Measurements from ENCODE around the gene GGT1.
"Not testable (repeated sequence)": the region's sequence is repeated elsewhere in the genome, so short reads cannot be mapped to it uniquely, and the experiment has no call there.

GGT1 gene

DNA sequence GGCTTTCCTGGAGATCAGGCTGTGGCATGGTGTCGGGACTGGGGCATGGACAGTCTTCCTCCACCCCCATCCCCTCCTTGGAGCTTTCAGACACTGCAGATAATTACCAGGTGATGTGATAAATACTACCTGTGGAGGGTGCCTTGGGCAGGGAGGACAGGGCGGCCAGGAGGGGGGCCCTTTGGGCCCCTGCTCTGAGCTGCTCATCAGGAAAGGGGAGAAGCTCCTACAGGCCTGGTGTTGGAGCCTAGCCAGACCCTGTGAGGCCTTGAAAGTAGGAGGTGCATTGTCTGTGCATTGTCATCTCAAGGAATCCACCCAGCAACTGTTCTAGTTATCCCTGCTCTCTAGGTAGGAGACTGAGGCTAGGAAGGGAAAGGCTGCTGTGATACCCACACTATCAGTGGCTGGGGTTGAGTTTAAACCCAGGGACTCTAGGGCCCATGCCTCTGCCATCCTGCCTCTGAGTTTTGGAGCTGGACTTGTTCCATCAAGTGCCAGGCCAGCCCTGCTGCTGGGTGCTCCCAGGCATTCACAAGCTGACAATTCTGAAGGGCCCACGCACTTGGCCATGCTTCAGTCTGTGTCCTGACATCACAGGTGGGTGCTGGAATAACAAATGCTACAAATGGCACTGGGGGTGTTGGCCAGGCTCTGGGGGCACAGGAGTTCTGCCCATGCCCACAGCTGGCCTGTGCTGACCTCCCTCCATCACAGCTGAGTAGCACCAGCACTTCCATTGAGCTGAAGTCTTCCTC is 2.9 kb upstream of the GGT1 start:
- not testable (repeated sequence) for DNase-seq (ENCODE audit: low read depth in 3 of 3)

DNA sequence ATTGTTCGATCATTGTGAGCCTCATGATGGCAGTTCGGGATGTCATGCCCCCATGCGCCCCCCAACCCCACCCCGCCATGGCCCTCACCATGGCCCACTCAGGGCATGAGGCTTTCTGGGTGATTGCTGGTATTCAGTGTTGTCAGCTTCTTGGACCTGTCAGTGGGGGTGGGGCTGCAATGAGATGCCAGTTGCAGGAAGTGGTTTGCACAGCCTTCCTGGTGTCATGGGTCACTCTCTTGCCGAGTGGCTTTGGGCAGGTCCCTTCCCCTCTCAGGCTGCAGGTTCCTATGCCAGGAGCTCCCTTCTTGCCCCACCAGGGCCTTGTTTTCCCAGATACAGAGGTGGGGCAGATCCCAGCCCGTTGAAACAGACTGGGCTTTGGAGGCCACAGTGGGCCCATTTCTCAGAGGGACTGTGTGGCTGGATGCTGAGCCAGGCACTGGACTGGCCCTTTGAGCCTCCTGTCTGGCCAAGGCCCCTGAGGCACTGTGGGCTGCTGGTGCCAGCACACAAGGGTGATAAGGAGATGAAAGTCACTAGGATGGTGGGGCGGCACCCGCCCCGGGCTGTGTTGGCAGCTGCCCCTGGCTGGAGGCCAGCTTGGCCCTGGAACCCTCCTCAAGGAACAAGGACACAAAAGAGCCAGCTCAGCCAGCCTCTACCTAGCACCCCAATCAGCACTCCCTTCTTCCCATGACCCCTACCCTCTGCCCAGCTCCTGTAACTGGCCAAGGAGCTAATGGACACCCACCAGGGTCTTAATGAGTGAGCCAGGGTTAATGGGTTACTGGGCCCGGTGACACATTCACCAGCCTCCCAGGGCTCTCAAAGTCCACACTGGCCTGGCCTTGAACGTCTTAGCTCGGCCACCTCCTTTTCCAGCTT is 1.5 kb upstream of the GGT1 start:
- no peak for DNase-seq (ENCODE audit: low read depth in 3 of 3)

DNA sequence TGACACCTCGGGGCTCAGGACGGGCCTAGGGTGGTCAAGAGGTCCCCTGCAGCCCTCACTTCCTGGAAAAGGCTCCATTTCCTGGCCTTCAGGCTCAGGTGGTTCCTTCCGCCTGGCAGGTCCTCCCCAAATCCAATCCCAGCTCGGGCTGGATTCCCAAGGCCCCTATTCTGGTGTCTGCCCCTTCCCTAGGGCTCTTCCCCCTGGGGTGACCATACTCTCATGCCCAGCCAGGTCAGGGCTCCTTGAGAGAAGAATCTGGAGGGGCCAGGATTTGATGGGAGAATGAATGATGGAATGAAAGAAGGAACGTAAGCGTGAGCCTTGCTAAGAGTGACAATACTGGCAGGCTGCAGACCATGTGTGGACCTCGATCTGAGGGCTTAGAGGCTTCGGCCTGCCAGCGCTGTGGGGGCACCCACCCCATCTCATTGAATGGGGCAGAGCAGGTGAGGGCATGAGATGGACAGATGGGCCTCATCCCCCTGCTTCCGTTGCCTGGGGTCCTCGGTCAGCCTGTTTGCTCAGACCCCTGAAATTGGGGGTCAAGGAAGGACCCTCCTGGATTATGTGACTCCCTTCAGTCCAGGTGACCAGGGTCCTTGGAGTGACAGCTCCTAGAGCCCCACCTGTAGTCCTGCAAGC is 766 bp upstream of the GGT1 start:
- DNase-seq (ENCODE audit: low read depth in 3 of 3): not testable (repeated sequence)

DNA sequence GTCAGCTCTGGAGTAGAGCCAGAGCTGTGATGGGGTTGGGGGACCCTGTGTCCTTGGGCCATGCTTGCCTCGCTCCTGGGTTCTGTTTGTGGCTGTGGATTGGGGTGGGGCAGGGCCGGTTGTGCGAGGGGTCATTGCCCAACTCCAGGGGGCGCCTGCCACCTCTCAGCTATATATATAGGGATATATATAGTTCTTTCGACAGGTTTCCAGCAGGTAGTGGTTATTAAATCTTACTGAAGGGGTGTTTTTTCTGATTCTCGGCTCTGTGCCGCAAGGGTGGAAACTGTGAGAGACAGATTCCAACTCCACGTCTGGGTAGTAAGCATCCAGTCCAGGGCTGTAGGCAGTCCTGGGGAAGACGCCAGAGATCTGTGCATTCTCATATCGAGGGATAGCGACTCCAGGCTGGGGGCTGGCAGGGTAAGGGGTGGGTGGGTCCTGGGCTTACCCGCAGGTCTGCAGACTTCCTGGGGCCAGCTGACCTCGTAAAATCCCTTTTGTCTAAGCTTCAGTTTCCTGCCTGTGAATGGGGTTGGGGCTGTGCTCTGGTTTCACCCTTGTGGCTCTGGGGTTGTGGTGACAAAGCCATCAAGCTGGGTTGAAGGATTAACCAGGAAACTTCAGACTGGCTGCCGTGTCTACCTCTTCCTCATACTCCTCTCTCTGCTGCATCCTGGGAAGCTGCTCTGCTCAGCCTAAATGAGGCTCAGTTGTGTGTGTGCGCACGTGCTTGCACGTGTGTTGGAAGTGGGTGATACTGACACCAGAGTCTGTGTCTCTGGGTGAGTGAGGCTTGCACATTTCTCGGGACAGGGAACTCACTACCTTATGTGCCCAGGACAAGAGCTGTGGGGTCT is 1.0 kb downstream of the GGT1 start:
- peak in 1 of 3 experiments; percentile 22 for DNase-seq (ENCODE audit: low read depth in 3 of 3)

DNA sequence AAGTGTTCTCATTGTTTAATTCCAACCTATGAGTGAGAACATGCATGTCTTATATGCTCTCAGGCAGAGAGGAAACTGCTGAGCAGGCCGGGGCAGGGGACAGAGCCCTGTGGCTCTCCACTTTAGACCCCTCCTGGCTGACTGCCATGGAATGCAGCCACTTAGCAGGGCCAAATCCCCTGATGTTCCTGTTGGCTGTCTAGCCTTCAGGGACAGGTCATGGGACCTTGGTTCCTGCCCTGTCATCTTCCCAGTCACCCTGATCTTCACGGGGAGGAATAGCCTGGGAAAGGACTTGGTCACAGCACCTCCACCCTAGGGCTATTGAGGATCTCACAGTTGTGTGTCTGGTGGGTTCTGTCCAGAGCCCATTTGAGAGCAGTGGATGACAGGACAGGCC is 3.3 kb downstream of the GGT1 start:
- DNase-seq (ENCODE audit: low read depth in 3 of 3): not testable (repeated sequence)

DNA sequence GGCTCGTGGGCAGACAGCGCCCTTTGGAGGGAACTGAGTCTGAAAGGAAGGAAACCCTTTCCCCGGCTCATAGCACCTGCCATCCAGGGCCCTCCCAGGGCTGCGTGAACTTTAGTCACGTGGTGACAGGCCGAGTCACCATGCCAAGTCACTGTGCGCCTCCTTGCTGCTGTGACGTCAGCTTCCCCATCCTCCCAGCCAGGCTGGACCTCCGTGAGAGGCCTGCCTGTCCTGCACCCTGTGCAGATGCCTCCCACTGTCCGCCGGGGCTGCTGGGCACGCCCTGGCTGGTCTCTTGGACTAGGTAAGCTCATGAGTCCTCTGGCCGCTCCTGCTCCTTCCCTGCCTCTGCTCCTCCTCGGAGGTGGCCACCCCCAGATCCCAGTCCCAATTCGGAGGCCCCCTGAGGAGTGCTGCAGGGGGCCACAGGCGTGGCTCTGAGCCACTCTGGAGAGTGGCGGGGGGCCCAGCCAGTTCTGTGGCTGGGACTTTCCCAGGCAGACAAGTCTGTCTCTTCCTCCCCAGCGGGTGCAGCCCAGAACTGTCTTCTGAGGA is 4.5 kb downstream of the GGT1 start:
- peak in 2 of 3 experiments; percentile 32 to 71 for DNase-seq (ENCODE audit: low read depth in 3 of 3)

DNA sequence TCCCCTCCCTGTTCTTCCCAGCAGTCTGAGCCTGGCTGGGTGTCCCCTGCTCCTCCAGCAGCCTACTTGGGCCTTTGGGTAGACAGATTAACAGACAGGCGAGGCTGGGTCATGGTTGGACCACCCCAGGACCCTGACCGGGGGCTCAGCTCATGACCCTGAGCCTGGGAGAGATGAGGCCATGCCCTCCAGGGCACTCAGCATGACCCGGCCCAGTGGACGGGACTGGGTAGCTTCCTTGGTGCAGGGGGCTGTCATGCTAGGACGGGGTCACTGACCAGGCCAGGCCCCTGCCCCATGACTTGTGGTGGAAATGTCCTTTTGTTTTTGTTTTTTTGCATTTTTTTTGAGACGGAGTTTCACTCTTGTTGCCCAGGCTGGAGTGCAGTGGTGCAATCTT is 5.3 kb downstream of the GGT1 start:
- not testable (repeated sequence) for DNase-seq (ENCODE audit: low read depth in 3 of 3)

DNA sequence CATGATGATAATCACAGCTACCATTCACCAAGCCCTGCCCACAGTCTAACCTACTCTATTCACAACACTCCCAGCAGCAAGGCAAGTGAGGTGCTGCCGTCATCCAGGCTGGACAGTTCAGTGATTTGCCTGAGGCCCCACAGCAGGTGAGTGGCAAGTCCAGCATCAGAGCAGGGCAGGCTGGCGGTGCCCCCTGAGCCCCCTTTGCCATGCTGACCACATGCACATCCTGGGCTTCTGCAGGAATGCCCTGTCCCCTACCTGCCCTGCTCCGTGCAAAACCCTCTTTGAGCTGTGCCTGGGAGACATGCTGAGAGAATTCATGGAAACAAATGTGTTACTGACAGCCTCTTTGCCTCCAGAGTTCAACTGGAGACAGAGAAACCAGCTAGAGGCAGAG is 6.9 kb downstream of the GGT1 start:
- not testable (repeated sequence) for DNase-seq (ENCODE audit: low read depth in 3 of 3)

DNA sequence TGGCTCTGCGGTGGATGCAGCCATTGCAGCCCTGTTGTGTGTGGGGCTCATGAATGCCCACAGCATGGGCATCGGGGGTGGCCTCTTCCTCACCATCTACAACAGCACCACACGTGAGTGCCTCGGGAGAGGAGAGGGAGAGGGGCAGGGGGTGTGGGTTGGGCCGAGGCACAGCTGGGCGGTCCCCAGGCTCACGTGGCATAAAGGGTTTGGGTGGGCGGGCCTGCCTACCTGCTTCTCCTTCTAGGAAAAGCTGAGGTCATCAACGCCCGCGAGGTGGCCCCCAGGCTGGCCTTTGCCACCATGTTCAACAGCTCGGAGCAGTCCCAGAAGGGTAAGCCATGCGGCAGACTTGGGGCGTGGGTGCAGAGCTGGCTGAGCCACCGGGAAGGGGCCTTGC is 11.8 kb downstream of the GGT1 start:
- DNase-seq (ENCODE audit: low read depth in 3 of 3): not testable (repeated sequence)

DNA sequence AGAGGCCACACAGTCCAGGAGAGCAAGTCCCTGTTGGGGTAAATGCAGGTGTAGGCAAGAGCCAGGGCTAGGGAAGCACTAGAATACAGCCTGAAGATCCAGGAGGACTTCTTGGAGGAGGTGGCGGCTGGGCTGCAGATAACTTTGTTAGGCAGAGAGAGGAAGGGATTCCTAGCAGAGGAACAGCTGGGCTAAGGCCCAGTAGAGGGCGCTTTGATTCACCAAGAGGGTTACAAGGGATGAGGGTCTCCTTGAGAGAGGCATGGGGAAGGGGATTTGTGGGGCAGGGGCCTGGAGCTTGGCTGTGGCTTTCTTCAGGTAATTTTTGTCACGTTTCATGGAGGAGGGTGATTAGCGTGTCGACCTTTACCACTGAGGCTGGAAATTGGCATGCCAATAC is 18.3 kb downstream of the GGT1 start:
- not testable (repeated sequence) for DNase-seq (ENCODE audit: low read depth in 3 of 3)

DNA sequence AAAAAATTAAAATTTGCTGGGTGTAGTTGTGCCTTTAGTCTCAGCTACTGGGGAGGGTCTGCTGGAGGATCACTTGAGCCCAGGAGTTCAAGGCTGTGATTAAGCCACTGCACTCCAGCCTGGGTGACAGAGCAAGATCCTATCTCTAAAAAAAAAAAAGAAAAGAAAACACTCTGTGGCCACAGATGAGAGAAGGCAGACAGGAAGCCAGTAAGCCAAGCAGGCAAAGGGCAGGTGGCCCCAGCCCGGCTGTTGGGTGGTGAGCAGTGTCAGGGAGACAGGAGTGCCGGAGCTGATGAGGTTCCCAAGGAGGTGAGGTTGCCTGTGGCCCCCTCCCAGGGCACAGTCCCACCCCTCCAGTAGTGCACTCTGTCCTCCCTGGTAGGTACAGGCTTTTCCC is 19.6 kb downstream of the GGT1 start:
- not testable (repeated sequence) for DNase-seq (ENCODE audit: low read depth in 3 of 3)

DNA sequence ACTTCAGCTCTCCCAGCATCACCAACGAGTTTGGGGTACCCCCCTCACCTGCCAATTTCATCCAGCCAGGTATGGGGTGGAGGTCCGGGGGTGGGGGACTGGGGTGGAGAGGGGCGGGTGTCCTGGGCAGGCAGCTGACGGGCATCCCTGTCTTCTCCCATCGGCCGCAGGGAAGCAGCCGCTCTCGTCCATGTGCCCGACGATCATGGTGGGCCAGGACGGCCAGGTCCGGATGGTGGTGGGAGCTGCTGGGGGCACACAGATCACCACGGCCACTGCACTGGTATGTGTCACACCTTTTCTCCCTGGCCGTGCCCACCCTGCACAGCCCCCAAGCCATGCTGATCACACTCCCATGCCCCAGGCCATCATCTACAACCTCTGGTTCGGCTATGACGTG is 24.9 kb downstream of the GGT1 start:
- DNase-seq (ENCODE audit: low read depth in 3 of 3): not testable (repeated sequence)

DNA sequence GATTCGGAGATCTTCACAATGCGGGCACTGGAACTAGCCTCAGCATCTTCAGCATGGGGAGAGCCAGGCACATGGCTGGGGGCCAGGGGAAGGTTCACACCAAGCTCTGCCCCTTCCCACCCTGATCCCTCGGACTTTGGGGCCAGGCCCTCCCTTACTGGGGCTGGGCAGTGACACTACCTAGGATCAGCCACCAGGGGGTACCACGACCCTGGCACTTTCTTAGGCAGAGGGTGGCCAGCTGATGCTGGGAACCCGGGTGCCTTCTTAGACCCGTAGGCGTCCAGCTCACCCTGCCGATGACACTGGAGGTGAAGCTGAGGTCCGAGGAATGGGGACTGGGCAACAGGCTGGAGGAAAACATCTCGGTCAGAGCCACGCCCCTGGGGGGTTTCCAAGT is 26.1 kb downstream of the GGT1 start:
- peak in 1 of 3 experiments; percentile 11 for DNase-seq (ENCODE audit: low read depth in 3 of 3)

DNA sequence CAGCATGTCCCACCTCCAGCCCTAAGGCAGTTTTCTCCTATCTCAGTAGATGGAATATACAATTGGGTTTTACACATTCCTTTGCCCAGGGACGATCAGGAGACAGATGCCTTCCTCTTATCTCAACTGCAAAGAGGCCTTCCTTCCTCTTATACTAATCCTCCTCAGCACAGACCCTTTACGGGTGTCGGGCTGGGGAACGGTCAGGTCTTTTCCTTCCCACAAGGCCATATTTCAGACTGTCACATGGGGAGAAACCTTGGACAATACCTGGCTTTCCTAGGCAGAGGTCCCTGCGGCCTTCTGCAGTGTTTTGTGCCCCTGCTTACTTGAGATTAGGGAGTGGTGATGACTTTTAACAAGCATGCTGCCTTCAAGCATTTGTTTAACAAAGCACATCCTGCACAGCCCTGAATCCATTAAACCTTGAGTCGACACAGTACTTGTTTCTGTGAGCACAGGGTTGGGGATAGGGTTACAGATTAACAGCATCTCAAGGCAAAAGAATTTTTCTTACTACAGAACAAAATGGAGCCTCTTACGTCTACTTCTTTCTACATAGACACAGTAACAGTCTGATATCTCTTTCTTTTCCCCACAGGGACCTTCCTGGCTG is 27.9 kb downstream of the GGT1 start:
- not testable (repeated sequence) for DNase-seq (ENCODE audit: low read depth in 3 of 3)

DNA sequence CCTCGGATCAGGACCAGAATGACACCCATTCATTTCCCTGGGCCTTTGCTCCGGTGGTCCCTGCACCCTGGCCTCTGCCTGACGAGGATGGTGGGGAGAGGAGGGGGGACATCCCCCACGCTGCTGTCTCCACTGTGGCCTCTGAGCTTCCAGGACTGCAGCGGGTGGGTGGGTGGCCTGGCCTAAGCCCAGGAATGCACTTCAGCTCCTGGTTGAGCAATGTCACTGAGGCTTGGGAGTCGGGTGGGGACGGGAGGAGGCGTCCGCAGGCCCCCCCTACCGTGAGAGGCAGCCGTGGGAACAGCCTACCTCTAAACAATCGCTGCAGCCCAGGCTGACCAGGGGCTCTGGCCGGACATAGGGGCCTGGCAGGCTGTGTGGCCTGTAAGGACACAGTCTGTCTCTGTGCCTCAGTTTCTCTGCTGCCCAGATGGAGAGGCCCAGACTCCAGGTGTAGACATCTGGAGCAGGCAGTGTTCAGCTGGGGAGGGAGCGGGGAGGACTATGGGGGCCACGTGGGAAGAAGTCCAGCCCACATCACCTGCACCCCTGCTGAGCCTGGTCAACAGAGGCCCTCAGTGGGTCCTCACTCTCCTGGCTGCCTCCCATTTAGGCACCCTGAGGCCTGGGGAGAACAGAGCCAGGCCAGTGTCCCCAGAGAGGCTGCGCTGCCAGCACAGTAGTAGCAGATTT is 28.6 kb downstream of the GGT1 start:
- DNase-seq (ENCODE audit: low read depth in 3 of 3): not testable (repeated sequence)

DNA sequence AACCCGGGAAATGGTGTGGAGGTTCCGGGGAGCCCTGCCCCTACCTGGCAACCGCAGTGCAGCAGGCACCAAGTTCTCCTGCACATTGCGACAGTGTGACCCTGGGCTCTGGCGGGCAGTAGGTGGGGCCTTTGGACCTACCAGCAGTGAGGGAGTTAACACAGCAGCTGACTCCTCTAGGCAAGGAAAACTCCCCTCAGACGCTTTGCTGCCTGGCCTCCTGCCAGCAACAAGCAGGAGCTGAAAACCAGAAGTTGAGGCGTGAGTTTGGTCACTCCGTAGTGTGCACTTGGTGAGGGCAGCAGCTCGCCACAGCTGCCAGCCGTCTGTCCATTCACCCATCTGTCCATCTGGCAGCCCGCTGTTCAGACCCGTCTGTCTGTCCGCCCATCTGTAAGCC is 29.6 kb downstream of the GGT1 start:
- not testable (repeated sequence) for DNase-seq (ENCODE audit: low read depth in 3 of 3)

DNA sequence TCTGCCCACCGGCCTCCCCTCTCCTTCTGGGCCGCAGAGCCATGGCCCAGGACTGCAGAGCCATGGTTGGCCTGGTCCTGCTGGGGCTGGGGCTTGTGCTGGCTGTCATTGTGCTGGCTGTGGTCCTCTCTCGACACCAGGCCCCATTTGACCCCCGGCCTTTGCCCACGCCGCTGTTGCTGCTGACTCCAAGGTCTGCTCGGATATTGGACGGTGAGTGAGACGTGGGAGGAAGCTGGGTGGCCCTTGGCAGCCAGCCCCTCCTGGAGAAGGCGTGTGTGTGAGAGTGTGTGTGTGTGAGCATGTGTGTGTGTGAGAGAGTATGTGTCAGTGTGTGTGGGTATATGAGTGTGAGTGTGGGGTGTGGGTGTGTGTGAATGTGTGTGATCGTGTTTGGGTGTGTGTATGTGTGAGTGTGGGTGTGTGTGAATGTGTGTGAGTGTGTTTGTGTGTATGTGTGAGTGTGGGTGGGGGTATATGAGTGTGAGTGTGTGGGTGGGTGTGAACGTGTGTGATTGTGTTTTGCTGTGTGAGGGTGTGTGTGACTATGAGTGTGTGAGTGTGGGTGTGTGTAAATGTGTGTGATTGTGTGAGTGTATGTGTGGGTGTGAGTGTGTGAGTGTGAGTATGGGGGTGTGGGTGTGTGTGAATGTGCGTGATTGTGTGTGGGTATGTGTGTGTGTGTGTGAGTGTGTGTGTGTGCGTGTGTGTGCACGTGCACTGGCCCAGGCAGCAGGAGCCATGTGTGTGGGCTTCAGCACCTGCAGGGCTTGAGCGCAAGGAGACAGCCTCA is 30.4 kb downstream of the GGT1 start:
- not testable (repeated sequence) for DNase-seq (ENCODE audit: low read depth in 3 of 3)

DNA sequence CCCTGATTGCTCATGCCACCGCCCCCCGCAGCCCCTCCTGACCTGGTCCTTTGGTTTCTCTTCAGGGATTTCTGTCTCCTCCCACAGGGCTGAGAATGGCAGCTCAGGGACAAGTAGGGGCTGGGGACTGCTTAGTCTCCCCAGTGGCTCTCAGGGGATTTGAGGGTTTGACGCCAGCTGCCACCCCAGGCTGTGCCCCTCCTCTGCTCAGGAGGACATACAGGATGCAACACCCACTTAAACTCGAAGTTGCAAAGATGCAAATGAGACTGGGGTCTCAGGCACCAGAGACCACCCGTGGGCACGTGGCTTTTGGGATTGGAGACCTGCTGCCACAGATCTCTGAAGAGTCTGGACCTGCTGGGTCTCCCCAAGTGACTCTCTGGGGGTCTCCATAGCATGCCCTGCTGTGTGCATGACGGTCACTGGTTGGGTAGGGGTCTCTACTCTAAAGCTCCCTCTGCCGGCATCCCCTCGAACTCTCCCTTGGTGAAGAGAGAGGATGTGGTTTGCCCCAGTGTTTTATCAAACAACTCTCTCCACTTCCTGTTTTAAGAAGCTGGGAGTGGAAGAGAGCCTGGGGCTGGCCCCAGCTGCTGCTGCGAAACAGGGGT is 31.9 kb downstream of the GGT1 start:
- DNase-seq (ENCODE audit: low read depth in 3 of 3): not testable (repeated sequence)

DNA sequence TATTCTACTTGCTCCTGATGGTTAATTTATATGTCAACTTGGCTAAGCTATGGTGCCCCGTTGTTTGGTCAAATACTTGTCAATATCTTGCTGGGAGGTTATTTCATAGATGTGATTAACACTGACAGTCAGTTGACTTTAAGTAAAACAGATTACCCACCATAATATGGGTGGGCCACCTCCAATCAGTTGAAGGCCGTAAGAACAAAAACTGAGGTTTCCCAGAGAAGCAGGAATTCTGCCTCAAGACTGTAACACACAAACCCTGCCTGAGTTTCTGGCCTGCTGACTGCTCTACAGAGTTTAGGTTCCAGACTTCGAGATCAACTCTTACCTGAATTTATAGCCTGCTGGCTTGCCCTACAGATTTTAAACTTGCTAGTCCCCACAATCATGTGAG is 33.5 kb downstream of the GGT1 start:
- not testable (repeated sequence) for DNase-seq (ENCODE audit: low read depth in 3 of 3)
